GM10266 (cell line): ENCODE measurements around the gene KAT6B.
"Not testable (repeated sequence)": the region's sequence is repeated elsewhere in the genome, so short reads cannot be mapped to it uniquely, and the experiment has no call there.

Source experiments
- DNase-seq: peaks from one replicate; pipeline ENCODE4 v3.0.0; 2012; ENCODE audit errors: extremely low spot score
- CTCF ChIP-seq: IDR thresholded peaks from 2 replicates; pipeline ENCODE4 v1.5.1; 2012; ENCODE audit warnings: mild to moderate bottlenecking, low read depth; ENCODE audit not compliant: control insufficient read depth, insufficient read depth; ENCODE audit errors: missing control alignments

Gene KAT6B

GRCh38 chr10:74890460-74890859, 64.1 kb downstream of the KAT6B start:
- no peak for DNase-seq
- no peak for TF ChIP-seq CTCF

GRCh38 chr10:74891053-74891452, 64.7 kb downstream of the KAT6B start:
- DNase-seq, result no peak
- no peak for TF ChIP-seq CTCF

- DNase-seq, result no peak
- TF ChIP-seq CTCF, result no peak
Measured at GRCh38 chr10:74892839-74893238, 66.4 kb downstream of the KAT6B start.

- not testable (repeated sequence) for DNase-seq
Measured at GRCh38 chr10:74893329-74893728, 66.9 kb downstream of the KAT6B start.

GRCh38 chr10:74896788-74897527, 70.6 kb downstream of the KAT6B start:
- no peak for DNase-seq
- no peak for TF ChIP-seq CTCF

GRCh38 chr10:74898201-74898976, 72.0 kb downstream of the KAT6B start:
- TF ChIP-seq CTCF, result no peak
- DNase-seq, result peak; percentile 20

- TF ChIP-seq CTCF, result no peak
- peak; percentile 23 for DNase-seq
Measured at GRCh38 chr10:74900297-74900696, 73.9 kb downstream of the KAT6B start.

GRCh38 chr10:74901301-74901700, 74.9 kb downstream of the KAT6B start:
- no peak for DNase-seq
- no peak for TF ChIP-seq CTCF
